Cortex of kidney (tissue), 1 donor: ENCODE measurements around the gene HOXA9.

Experiments used
- DNase-seq: peaks from one replicate; lab custom pipeline; 2025; lab: John Stamatoyannopoulos, UW

Gene HOXA9

GRCh38 chr7:27112955-27113949 lies 52.1 kb downstream of the HOXA9 start:
- DNase-seq: no peak
